Liver (tissue), 9 donors: Measurements from ENCODE around the gene LARGE1. TPM values are rescaled to one million over a fixed set of nuclear protein-coding genes. Genes with fewer than 3 reads are reported as not detected.
A peak's percentile ranks its signal among the peaks of the same experiment; 100 is the strongest.

Experiments
- DNase-seq: peaks from one replicate; pipeline ENCODE4 v3.0.0-alpha.2; 2017; ENCODE audit warnings: low spot score
- H3K27ac ChIP-seq, 2 donors: one replicate each; pipeline ENCODE4 v1.7.0; 2013; ENCODE audit warnings: inconsistent platforms in 2 of 2, low read length in 2 of 2, control low read depth in 1 of 2, low read depth in 1 of 2, mild to moderate bottlenecking in 1 of 2
- H3K27me3 ChIP-seq, 4 donors: one replicate each; pipeline versions ENCODE4 v1.6.1 to v1.7.0; 2013; ENCODE audit warnings: low read length in 3 of 4, inconsistent platforms in 1 of 4, mild to moderate bottlenecking in 1 of 4, moderate library complexity in 1 of 4; ENCODE audit not compliant: control insufficient read depth in 4 of 4, insufficient read depth in 4 of 4
- H3K36me3 ChIP-seq, 4 donors: one replicate each; pipeline versions ENCODE4 v1.6.1 to v1.7.0; 2013; ENCODE audit warnings: low read length in 3 of 4, mild to moderate bottlenecking in 3 of 4, low read depth in 1 of 4, moderate library complexity in 1 of 4; ENCODE audit not compliant: control insufficient read depth in 4 of 4, insufficient read depth in 3 of 4
- H3K4me1 ChIP-seq, 4 donors: one replicate each; pipeline versions ENCODE4 v1.6.1 to v1.7.0; 2013; ENCODE audit warnings: low read length in 3 of 4, mild to moderate bottlenecking in 3 of 4, moderate library complexity in 1 of 4; ENCODE audit not compliant: control insufficient read depth in 4 of 4, insufficient read depth in 4 of 4
- H3K4me3 ChIP-seq, 3 donors: one replicate each; pipeline versions ENCODE4 v1.6.1 to v1.7.0; 2013; ENCODE audit warnings: low read length in 3 of 3, control low read depth in 1 of 3, low read depth in 1 of 3, mild to moderate bottlenecking in 1 of 3
- H3K9ac ChIP-seq, 2 donors: one replicate each; pipeline ENCODE4 v1.7.0; 2013; ENCODE audit warnings: low read length in 2 of 2, mild to moderate bottlenecking in 2 of 2, moderate library complexity in 2 of 2, control low read depth in 1 of 2, low read depth in 1 of 2
- H3K9me3 ChIP-seq, 4 donors: one replicate each; pipeline versions ENCODE4 v1.6.1 to v1.7.0; 2013; ENCODE audit warnings: low read length in 3 of 4; ENCODE audit not compliant: control insufficient read depth in 4 of 4
- ATF3 ChIP-seq: IDR thresholded peaks from 2 replicates; pipeline ENCODE4 v1.6.1; 2016; ENCODE audit warnings: antibody characterized with exemption
- CTCF ChIP-seq: fragments of 150-350 bp; IDR thresholded peaks from 2 replicates; pipeline ENCODE4 v1.5.1; 2017; ENCODE audit warnings: improper control_type of control experiment, low read depth, low read length; ENCODE audit not compliant: missing input control
- EGR1 ChIP-seq, 2 donors: IDR thresholded peaks; 2 replicates each; pipeline ENCODE4 v1.6.1; 2016 to 2018; ENCODE audit warnings: antibody characterized with exemption in 2 of 2, low read depth in 2 of 2
- FOXA1 ChIP-seq: IDR thresholded peaks from 2 replicates; pipeline ENCODE4 v1.6.1; 2016; ENCODE audit warnings: antibody characterized with exemption
- GABPA ChIP-seq, 2 donors: IDR thresholded peaks in 1 of 2; conservative IDR thresholded peaks in 1 of 2; 2 replicates each; pipeline ENCODE4 v1.6.1; 2016; ENCODE audit warnings: antibody characterized with exemption in 2 of 2, mild to moderate bottlenecking in 1 of 2, moderate library complexity in 1 of 2
- HNF4A ChIP-seq, 2 donors: conservative IDR thresholded peaks; 2 replicates each; pipeline ENCODE4 v1.6.1; 2016; ENCODE audit warnings: antibody characterized with exemption in 2 of 2, mild to moderate bottlenecking in 2 of 2
- HNF4G ChIP-seq: IDR thresholded peaks from 2 replicates; pipeline ENCODE4 v1.6.1; 2016; ENCODE audit warnings: antibody characterized with exemption
- JUND ChIP-seq, 2 donors: IDR thresholded peaks; 2 replicates each; pipeline ENCODE4 v1.6.1; 2016; ENCODE audit warnings: antibody characterized with exemption in 2 of 2
- MAX ChIP-seq: IDR thresholded peaks from 2 replicates; pipeline ENCODE4 v1.6.1; 2016; ENCODE audit warnings: antibody characterized with exemption
- RAD21 ChIP-seq, 2 donors: IDR thresholded peaks; 2 replicates each; pipeline ENCODE4 v1.6.1; 2016; ENCODE audit warnings: antibody characterized with exemption in 2 of 2, mild to moderate bottlenecking in 2 of 2
- REST ChIP-seq: IDR thresholded peaks from 2 replicates; pipeline ENCODE4 v1.6.1; 2016; ENCODE audit warnings: antibody characterized with exemption, mild to moderate bottlenecking
- RXRA ChIP-seq, 2 donors: IDR thresholded peaks; 2 replicates each; pipeline ENCODE4 v1.6.1; 2017 to 2018; ENCODE audit warnings: antibody characterized with exemption in 2 of 2, mild to moderate bottlenecking in 1 of 2
- SP1 ChIP-seq: IDR thresholded peaks from 2 replicates; pipeline ENCODE4 v1.6.1; 2018; ENCODE audit warnings: antibody characterized with exemption, mild to moderate bottlenecking
- TAF1 ChIP-seq: conservative IDR thresholded peaks from 2 replicates; pipeline ENCODE4 v1.6.1; 2016; ENCODE audit warnings: antibody characterized with exemption, mild to moderate bottlenecking
- YY1 ChIP-seq: IDR thresholded peaks from 2 replicates; pipeline ENCODE4 v1.6.1; 2016; ENCODE audit warnings: antibody characterized with exemption, mild to moderate bottlenecking
- ZBTB33 ChIP-seq: IDR thresholded peaks from 2 replicates; pipeline ENCODE4 v1.6.1; 2016; ENCODE audit warnings: antibody characterized with exemption
- WGBS: extraction: QIAGEN DNeasy Blood & Tissue Kit; methylation state at CpG from one replicate; pipeline ENCODE4 v1.1.7; 2013; 5-methylcytosine and 5-hydroxymethylcytosine counted together
- polyA plus RNA-seq, 2 donors: library from polyadenylated mRNA; stranded (reverse) in 1 of 2; unstranded in 1 of 2; fragments of 200-250 nt in 1 of 2; fragments of >200 nt in 1 of 2; fragmentation: Nextera tagmentation in 1 of 2; extraction: Ambion mirVana in 1 of 2; gene quantifications; one replicate each; pipeline versions ENCODE4 v1.2.1 to v1.2.3, GENCODE V29; 2013 to 2015
- total RNA-seq, 2 donors: library from RNA; depleted of rRNA; stranded (reverse); fragments of >200 nt; gene quantifications; one replicate each; pipeline ENCODE4 v1.2.3, GENCODE V29; 2014
- donor health status: healthy.
- donor health status: healthy.
- donor health status: healthy.
- donor health status: healthy.
- donor health status: healthy.

LARGE1 gene
- total and polyA plus RNA-seq, 4 donors: 2.3 to 14.1 (median 5.7) TPM

GRCh38 chr22:33958741-33959140, 38.5 kb upstream of the LARGE1 start:
- no peak for DNase-seq
- Histone ChIP-seq H3K27ac (no peak overlapping the region), H3K9me3 (no peaks in the 10 kb centered on the region), H3K27me3 (no peaks in the 10 kb centered on the region), H3K4me1 (peaks cover 0 to 1% (median 0%) of the 10 kb centered on the region in 4 donors), H3K36me3 (no peaks in the 10 kb centered on the region), H3K9ac (no peak overlapping the region), H3K4me3 (no peak overlapping the region)
- peak in 1 of 2 donors; percentile 7 for TF ChIP-seq RXRA (IDR thresholded peaks at IDR 0.05)
- no peak for TF ChIP-seq TAF1

- Histone ChIP-seq H3K4me1 (peaks cover 0 to 1% (median 0%) of the 10 kb centered on the region in 4 donors), H3K36me3 (no peaks in the 10 kb centered on the region), H3K4me3 (no peak overlapping the region), H3K27ac (no peak overlapping the region), H3K27me3 (no peaks in the 10 kb centered on the region), H3K9ac (no peak overlapping the region), H3K9me3 (no peaks in the 10 kb centered on the region)
- 70% methylated on average over 4 of the region's 4 CpGs for WGBS
- no peak for DNase-seq
- TF ChIP-seq HNF4A (conservative IDR thresholded peaks at IDR 0.05) (no peak), CTCF (no peak), RAD21 (IDR thresholded peaks at IDR 0.05) (no peak), ATF3 (no peak)
Measured at GRCh38 chr22:33957086-33957485, 36.8 kb upstream of the LARGE1 start.

- no peaks in the 10 kb centered on the region for H3K9me3 ChIP-seq
- H3K27me3 ChIP-seq: no peaks in the 10 kb centered on the region
- no peak for TF ChIP-seq HNF4A (conservative IDR thresholded peaks at IDR 0.05)
- no peak for TF ChIP-seq FOXA1
- no peak for TF ChIP-seq REST
- TF ChIP-seq RAD21 (IDR thresholded peaks at IDR 0.05): no peak
- no peak for TF ChIP-seq ATF3
- TF ChIP-seq HNF4G: no peak
- TF ChIP-seq ZBTB33: no peak
- TF ChIP-seq CTCF: no peak
- TF ChIP-seq GABPA (IDR thresholded peaks at IDR 0.05 in 1 of 2, conservative IDR thresholded peaks at IDR 0.05 in 1 of 2): no peak
- no peak for TF ChIP-seq YY1
- TF ChIP-seq MAX: no peak
- no peak for TF ChIP-seq SP1
- TF ChIP-seq EGR1 (IDR thresholded peaks at IDR 0.05; ENCODE audit: low read depth in 2 of 2): no peak
- TF ChIP-seq JUND (IDR thresholded peaks at IDR 0.05): no peak
- no peak for TF ChIP-seq TAF1
- TF ChIP-seq RXRA (IDR thresholded peaks at IDR 0.05): no peak
- no peak overlapping the region for H3K27ac ChIP-seq
- no peak overlapping the region for H3K4me3 ChIP-seq
- WGBS: 86% methylated on average over 4 of the region's 4 CpGs
- no peaks in the 10 kb centered on the region for H3K36me3 ChIP-seq
- no peak overlapping the region for H3K9ac ChIP-seq
- no peak for DNase-seq
- H3K4me1 ChIP-seq: no peaks in the 10 kb centered on the region
Measured at GRCh38 chr22:33952776-33953175, 32.5 kb upstream of the LARGE1 start.
